Neural cell (in vitro differentiated cells): ENCODE measurements around the gene VPS35L.

ENCODE experiments used
- CTCF ChIP-seq: fragments of 450-650 bp; IDR thresholded peaks from 2 replicates; pipeline ENCODE4 v1.5.1; 2014; ENCODE audit warnings: antibody characterized with exemption, mild to moderate bottlenecking, moderate library complexity; ENCODE audit not compliant: poor library complexity, severe bottlenecking
- EP300 ChIP-seq: fragments of 450-650 bp; conservative IDR thresholded peaks from 2 replicates; pipeline ENCODE4 v1.6.1; 2014; ENCODE audit warnings: antibody characterized with exemption, mild to moderate bottlenecking, moderate library complexity; ENCODE audit not compliant: poor library complexity, severe bottlenecking
- EZH2 ChIP-seq: fragments of 200-600, 300-800 bp; shearing (Covaris generic), sonication (generic); IDR thresholded peaks from 2 replicates; pipeline ENCODE4 v1.6.1; 2014; ENCODE audit warnings: antibody characterized with exemption, low read length, borderline replicate concordance, mild to moderate bottlenecking; ENCODE audit not compliant: insufficient read depth, poor library complexity, severe bottlenecking
- REST ChIP-seq: IDR thresholded peaks from 2 replicates; pipeline ENCODE4 v1.6.1; 2012; ENCODE audit warnings: borderline replicate concordance
- TAF1 ChIP-seq: IDR thresholded peaks from 2 replicates; pipeline ENCODE4 v1.6.1; 2012; ENCODE audit warnings: low read depth

- TF ChIP-seq TAF1 (no peak), CTCF (no peak), EZH2 (no peak), REST (no peak), EP300 (no peak)
These were observed 142.3 kb downstream of the VPS35L start for GRCh38 chr16:19697756-19698318.
